Adipocyte (in vitro differentiated cells): ENCODE measurements around the gene LRRC8D.
"Not testable (repeated sequence)": the region's sequence is repeated elsewhere in the genome, so short reads cannot be mapped to it uniquely, and the experiment has no call there.

Experiments
- DNase-seq: peaks from one replicate; pipeline ENCODE4 v3.0.0-alpha.2; 2015; ENCODE audit warnings: low read depth
- H3K27me3 ChIP-seq: replicated peaks from 2 replicates; pipeline ENCODE4 v1.7.0; 2013; ENCODE audit warnings: mild to moderate bottlenecking, low read length, moderate library complexity; ENCODE audit not compliant: control insufficient read depth, insufficient read depth
- H3K36me3 ChIP-seq: 2 replicates; pipeline ENCODE4 v1.7.0; 2013; ENCODE audit warnings: low read length, mild to moderate bottlenecking, moderate library complexity; ENCODE audit not compliant: control insufficient read depth, insufficient read depth, severe bottlenecking
- H3K4me1 ChIP-seq: 2 replicates; pipeline ENCODE4 v1.7.0; 2013; ENCODE audit warnings: mild to moderate bottlenecking, low read length, moderate library complexity; ENCODE audit not compliant: control insufficient read depth, insufficient read depth
- H3K4me3 ChIP-seq: 2 replicates; pipeline ENCODE4 v1.7.0; 2013; ENCODE audit warnings: mild to moderate bottlenecking, low read length, moderate library complexity
- H3K9ac ChIP-seq: 2 replicates; pipeline ENCODE4 v1.7.0; 2013; ENCODE audit warnings: mild to moderate bottlenecking, low read length, moderate library complexity
- H3K9me3 ChIP-seq: 2 replicates; pipeline ENCODE4 v1.7.0; 2013; ENCODE audit warnings: mild to moderate bottlenecking, low read length, moderate library complexity; ENCODE audit not compliant: control insufficient read depth

LRRC8D gene

DNA sequence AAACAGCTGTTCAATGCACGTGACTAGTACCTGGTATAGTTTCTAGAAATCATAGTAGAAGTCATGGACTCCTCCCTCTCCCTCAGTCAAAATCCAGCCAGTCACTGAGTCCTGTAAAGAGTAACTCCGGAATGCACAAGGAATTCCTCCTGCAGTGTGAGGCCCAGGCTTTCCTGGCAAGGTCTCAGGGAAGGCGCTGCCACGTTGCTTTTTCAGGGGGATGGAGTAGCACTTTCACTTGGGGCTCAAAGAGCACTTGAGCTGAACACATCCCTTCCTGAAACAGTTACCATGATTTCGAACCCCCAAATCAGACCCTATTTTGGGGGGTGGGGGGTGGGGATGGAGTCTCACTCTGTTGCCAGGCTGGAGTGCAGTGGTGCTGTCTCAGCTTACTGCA lies 26.4 kb upstream of the LRRC8D start:
- H3K9me3 ChIP-seq: no peaks in the 10 kb centered on the region
- DNase-seq: peak; percentile 51

DNA sequence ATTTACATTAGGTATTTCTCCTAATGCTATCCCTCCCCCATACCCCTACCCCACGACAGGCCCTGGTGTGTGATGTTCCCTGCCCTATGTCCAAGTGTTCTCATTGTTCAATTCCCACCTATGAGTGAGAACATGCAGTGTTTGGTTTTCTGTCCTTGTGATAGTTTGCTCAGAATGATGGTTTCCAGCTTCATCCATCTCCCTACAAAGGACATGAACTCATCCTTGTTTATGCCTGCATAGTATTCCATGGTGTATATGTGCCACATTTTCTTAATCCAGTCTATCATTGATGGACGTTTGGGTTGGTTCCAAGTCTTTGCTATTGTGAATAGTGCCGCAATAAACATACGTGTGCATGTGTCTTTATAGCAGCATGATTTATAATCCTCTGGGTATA lies 25.3 kb upstream of the LRRC8D start:
- not testable (repeated sequence) for H3K9ac ChIP-seq, H3K36me3 ChIP-seq, H3K4me3 ChIP-seq, H3K4me1 ChIP-seq, DNase-seq, H3K27me3 ChIP-seq, H3K9me3 ChIP-seq

More for the DNA sequence above, 26.4 kb upstream of the LRRC8D start:
- no peak overlapping the region for H3K9ac ChIP-seq
- H3K27me3 ChIP-seq: no peaks in the 10 kb centered on the region
- no peaks in the 10 kb centered on the region for H3K36me3 ChIP-seq
- no peaks in the 10 kb centered on the region for H3K4me1 ChIP-seq
- H3K4me3 ChIP-seq: no peak overlapping the region

DNA sequence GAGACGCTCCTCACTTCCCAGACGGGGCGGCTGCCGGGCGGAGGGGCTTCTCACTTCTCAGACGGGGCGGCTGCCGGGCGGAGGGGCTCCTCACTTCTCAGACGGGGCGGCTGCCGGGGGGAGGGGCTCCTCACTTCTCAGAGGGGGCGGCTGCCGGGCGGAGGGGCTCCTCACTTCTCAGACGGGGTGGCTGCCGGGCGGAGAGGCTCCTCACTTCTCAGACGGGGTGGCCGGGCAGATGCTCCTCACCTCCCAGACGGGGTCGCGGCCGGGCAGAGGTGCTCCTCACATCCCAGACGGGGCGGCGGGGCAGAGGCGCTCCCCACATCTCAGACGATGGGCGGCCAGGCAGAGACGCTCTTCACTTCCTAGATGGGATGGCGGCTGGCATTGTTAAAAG lies 23.0 kb upstream of the LRRC8D start:
- DNase-seq: not testable (repeated sequence)

DNA sequence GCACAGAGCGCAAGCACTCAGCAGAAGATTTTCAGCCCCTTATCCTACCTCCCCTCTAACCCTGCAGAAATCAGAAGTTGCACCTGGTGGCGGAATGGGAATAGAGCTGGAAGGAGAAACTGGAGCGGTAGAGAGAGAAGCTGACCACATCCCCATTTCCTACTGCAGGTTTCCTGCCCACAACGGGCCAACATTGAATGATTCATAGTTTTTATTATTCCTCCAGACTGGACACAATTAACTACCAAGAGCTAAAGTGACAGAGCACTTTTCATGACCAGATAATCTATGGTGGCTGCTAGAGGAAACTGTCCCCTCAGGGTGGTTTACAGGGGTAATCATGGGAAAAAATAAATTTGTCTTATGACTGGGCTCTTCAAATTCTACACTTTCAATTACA lies 21.3 kb upstream of the LRRC8D start:
- Histone ChIP-seq H3K4me3 (no peak overlapping the region), H3K4me1 (no peaks in the 10 kb centered on the region), H3K27me3 (no peaks in the 10 kb centered on the region), H3K9me3 (no peaks in the 10 kb centered on the region), H3K36me3 (no peaks in the 10 kb centered on the region), H3K9ac (no peak overlapping the region)
- no peak for DNase-seq

More for the DNA sequence above, 23.0 kb upstream of the LRRC8D start:
- H3K4me3 ChIP-seq, H3K4me1 ChIP-seq, H3K9ac ChIP-seq, H3K27me3 ChIP-seq, H3K36me3 ChIP-seq, H3K9me3 ChIP-seq: not testable (repeated sequence)

DNA sequence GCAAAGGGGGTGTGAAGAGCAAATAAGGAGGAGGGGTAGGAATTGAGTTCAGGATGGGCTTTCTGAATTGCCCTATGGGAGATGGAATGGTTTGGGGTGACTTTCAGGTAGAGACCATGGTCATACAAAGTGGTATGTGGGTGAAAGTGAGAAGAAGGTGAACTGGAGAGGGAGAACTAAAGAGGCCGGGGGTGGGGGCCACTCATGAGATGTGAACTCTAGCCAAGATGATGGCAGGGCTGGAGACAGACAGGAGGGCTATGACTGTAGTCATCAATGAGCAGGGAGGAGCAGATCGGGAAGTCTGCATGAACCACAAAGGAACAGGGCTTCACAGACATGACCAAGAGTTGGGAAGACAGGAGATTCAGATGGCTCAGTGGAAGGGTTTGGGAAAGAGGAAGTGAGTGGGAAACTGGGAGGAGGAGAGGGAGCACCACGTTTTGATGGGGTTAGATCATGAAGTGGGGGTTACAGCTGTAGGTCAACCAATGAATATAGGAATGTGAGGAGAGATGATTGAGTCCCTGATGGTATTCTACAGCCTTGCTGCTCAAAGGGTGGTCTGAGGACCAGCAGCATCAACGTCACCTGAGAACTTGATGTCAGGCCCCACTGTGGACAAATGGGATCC lies 20.7 kb upstream of the LRRC8D start:
- Histone ChIP-seq H3K9me3 (no peaks in the 10 kb centered on the region), H3K4me1 (no peaks in the 10 kb centered on the region), H3K4me3 (no peak overlapping the region), H3K27me3 (no peaks in the 10 kb centered on the region), H3K36me3 (no peaks in the 10 kb centered on the region), H3K9ac (no peak overlapping the region)
- no peak for DNase-seq

DNA sequence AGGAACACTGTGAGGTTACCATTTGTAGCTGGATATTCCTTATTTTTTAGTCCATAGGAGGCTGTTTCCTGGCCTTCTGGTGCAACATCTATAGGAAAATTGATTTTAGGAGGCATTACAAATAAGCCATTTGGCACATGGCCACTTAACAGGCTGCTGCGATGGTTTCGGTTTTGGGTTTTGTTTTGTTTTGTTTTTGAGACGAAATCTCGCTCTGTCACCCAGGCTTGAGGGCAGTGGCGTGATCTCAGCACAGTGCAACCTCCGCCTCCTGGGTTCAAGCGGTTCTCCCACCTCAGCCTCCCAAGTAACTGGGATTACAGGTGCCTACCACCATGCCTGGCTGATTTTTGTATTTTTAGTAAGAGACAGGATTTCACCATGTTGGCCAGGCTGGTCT lies 20.1 kb upstream of the LRRC8D start:
- Histone ChIP-seq H3K4me1 (no peaks in the 10 kb centered on the region), H3K9me3 (no peaks in the 10 kb centered on the region), H3K27me3 (no peaks in the 10 kb centered on the region), H3K4me3 (no peak overlapping the region), H3K9ac (no peak overlapping the region), H3K36me3 (no peaks in the 10 kb centered on the region)
- no peak for DNase-seq

DNA sequence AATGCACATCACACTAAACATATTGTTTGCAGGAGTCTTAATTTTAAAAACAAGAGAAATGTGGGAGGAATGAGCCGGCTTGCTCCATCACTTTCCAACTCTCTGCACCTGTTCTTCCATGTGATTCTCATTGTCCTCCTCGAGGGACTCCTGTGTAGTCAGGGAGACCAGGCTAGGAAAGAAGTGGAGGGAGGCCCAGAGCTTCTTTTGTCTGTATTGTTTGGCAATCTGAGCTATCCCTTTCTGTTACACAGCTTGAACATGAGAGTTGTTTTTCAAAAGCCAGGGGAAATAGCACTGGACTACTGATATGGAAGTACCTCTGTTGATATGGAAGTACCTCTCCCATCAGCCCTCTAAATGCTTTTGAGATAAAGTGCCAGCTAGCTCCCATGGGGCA lies 18.8 kb upstream of the LRRC8D start:
- Histone ChIP-seq H3K4me3 (no peak overlapping the region), H3K4me1 (no peaks in the 10 kb centered on the region), H3K36me3 (no peaks in the 10 kb centered on the region), H3K9me3 (no peaks in the 10 kb centered on the region), H3K9ac (no peak overlapping the region), H3K27me3 (no peaks in the 10 kb centered on the region)
- DNase-seq: no peak

DNA sequence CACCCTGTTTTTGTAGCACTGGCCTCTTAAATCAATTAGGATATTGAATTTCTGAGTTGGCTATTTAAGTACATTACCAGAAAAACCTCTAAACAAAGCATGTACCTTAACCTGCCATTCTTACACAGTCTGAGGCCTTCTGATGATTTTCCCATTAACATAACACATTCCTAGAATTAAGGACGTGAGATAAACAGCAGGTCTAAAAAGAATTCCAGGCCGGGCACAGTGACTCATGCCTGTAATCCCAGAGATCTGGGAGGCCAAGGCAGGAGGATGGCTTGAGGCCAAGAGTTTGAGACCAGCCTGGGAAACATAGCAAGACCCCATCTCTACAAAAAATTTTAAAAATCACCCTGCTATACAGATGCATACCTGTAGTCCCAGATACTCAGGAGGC lies 18.0 kb upstream of the LRRC8D start:
- Histone ChIP-seq H3K4me1 (no peaks in the 10 kb centered on the region), H3K9ac (no peak overlapping the region), H3K36me3 (no peaks in the 10 kb centered on the region), H3K4me3 (no peak overlapping the region), H3K27me3 (no peaks in the 10 kb centered on the region), H3K9me3 (no peaks in the 10 kb centered on the region)
- peak; percentile 10 for DNase-seq

DNA sequence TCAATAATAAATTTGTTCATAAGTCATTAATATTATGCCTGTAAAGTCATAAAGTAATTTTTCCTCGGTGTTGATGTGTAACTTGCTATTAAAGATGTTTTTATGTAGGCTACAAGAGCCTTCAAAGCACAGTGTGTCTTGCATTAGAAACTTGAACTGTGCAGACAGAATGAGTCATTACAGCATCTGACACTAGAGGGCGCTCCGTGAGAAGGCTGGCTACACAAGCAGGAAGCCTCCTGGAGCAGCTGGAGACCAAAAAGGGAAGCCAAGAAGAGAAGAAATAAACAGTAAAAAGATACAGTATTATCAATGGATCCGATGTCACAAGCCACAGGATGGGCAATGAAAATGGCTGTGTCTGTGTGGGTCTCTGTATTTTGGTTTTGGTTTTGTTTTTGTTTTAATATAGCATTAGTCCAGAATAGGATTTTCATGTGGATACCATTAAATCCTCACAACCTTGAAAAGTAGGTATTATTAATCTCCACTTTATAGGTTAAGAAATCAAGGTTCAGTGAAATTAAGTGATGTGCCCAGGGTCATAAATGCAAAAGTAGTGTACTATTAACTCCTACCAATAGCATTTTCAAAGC lies 16.1 kb upstream of the LRRC8D start:
- Histone ChIP-seq H3K36me3 (no peaks in the 10 kb centered on the region), H3K27me3 (no peaks in the 10 kb centered on the region), H3K4me3 (no peak overlapping the region), H3K9me3 (no peaks in the 10 kb centered on the region), H3K4me1 (peaks cover 17% of the 10 kb centered on the region), H3K9ac (no peak overlapping the region)
- peak; percentile 95 for DNase-seq

DNA sequence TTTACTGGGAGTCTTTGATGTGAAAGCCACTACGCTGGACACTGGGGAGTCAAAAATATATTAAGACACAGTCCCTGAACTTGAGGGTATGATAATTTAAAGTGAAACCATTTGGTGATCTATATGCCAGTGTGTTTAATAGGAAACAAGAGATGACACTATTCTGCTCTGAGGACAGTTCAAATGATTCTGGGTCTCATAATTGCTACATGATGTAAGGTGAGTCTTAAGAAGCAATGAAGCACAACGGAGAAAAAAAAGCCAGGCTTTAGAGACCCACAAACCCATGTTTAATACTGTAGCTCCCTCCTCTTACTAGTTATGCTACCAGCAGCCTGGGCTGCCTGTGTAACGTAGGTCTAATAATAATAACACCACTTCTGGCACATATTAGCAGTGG lies 14.2 kb upstream of the LRRC8D start:
- H3K9ac ChIP-seq: no peak overlapping the region
- H3K9me3 ChIP-seq: no peaks in the 10 kb centered on the region
- no peak overlapping the region for H3K4me3 ChIP-seq
- H3K4me1 ChIP-seq: peaks cover 28% of the 10 kb centered on the region
- no peak for DNase-seq
- H3K36me3 ChIP-seq: no peaks in the 10 kb centered on the region
- H3K27me3 ChIP-seq: no peaks in the 10 kb centered on the region

DNA sequence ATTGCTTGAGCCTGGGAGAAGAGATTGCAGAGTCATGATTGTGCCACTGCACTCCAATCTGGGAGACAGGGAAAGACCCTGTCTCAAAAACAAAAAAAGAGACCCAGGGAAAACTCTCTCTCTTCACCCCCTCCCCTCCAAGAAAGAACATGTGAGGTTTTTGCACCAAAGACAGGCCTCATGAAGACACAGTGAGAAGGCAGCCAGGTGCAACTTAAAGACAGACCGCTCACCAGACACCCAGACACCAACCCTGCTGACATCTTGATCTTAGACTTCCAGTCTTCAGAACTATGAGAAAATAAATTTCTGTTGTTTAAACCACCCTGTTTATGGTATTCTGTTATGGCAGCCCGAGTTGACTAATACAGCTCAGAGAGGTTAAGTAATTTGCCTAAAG lies 13.3 kb upstream of the LRRC8D start:
- DNase-seq: no peak
- Histone ChIP-seq H3K4me3 (no peak overlapping the region), H3K9ac (no peak overlapping the region)

DNA sequence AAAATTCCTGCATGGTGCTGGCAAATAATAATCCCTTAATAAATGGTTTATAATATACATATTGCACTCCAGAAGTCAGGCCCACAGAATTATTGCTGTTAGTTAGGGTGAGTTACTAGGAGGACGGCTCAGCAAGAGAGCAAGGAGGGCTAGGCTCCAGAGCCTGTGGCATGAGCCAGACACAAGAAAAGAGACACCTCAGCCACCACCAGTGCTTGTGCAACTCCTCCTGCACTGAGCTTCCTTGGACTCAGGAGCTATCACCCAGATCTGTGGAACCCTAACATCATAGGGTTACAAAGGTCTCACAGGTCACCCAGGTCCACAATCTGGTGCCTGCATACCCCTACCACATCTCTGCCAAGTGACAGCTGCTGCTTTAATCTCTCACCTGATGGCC lies 12.8 kb upstream of the LRRC8D start:
- no peaks in the 10 kb centered on the region for H3K9me3 ChIP-seq
- no peak overlapping the region for H3K9ac ChIP-seq
- H3K36me3 ChIP-seq: no peaks in the 10 kb centered on the region
- H3K4me1 ChIP-seq: peaks cover 28% of the 10 kb centered on the region
- H3K27me3 ChIP-seq: no peaks in the 10 kb centered on the region
- no peak for DNase-seq
- H3K4me3 ChIP-seq: no peak overlapping the region

More for the DNA sequence above, 13.3 kb upstream of the LRRC8D start:
- peaks cover 28% of the 10 kb centered on the region for H3K4me1 ChIP-seq
- H3K9me3 ChIP-seq: no peaks in the 10 kb centered on the region
- H3K36me3 ChIP-seq: no peaks in the 10 kb centered on the region
- no peaks in the 10 kb centered on the region for H3K27me3 ChIP-seq
